Mucosa of rectum (tissue), 2 donors: ENCODE measurements around the gene APC.

Experiments
- H3K27ac ChIP-seq, 2 donors: one replicate each; pipeline ENCODE4 v1.7.0; 2013; ENCODE audit warnings: inconsistent platforms in 2 of 2, low read depth in 2 of 2, low read length in 2 of 2
- H3K27me3 ChIP-seq, 2 donors: one replicate each; pipeline ENCODE4 v1.7.0; 2013; ENCODE audit warnings: low read length in 2 of 2; ENCODE audit not compliant: control insufficient read depth in 2 of 2, insufficient read depth in 2 of 2
- H3K36me3 ChIP-seq, 2 donors: one replicate each; pipeline ENCODE4 v1.7.0; 2013; ENCODE audit warnings: low read length in 2 of 2; ENCODE audit not compliant: control insufficient read depth in 2 of 2, insufficient read depth in 2 of 2
- H3K4me1 ChIP-seq, 2 donors: one replicate each; pipeline ENCODE4 v1.7.0; 2013; ENCODE audit warnings: low read length in 2 of 2, mild to moderate bottlenecking in 1 of 2; ENCODE audit not compliant: control insufficient read depth in 2 of 2, insufficient read depth in 2 of 2
- H3K4me3 ChIP-seq, 2 donors: one replicate each; pipeline ENCODE4 v1.7.0; 2013; ENCODE audit warnings: low read length in 2 of 2
- H3K9ac ChIP-seq, 2 donors: one replicate each; pipeline ENCODE4 v1.7.0; 2013; ENCODE audit warnings: low read length in 2 of 2, low read depth in 1 of 2, mild to moderate bottlenecking in 1 of 2
- H3K9me3 ChIP-seq, 2 donors: one replicate each; pipeline ENCODE4 v1.7.0; 2013; ENCODE audit warnings: low read length in 2 of 2; ENCODE audit not compliant: control insufficient read depth in 2 of 2
- donor health status: healthy.
- donor health status: Normal muscosa, but diverticular disease.

Gene APC

DNA sequence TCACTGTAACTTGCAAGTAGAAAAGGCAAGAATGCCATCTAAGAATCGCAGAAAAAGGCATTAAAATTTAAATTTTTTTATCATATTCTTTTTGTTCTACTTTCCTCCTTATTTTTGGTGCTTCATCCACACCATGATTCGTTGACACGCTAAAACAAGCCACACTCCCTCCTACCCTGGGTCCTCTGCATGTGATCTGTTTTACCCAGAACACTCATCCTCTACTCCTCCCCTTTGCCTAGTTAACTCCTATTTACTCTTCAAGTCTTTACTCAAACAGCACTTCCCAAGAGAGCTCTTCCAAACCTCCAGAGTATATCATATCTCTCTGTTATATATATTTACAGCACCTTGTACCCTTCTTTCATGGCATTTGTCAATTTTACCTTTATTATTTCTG is 62.0 kb downstream of the APC start:
- H3K36me3 ChIP-seq = peaks cover 13 to 19% of the 10 kb centered on the region in 2 donors
- no peaks in the 10 kb centered on the region for H3K27me3 ChIP-seq
- H3K4me1 ChIP-seq = no peaks in the 10 kb centered on the region
- no peak overlapping the region for H3K9ac ChIP-seq
- H3K4me3 ChIP-seq = no peak overlapping the region
- H3K27ac ChIP-seq = no peak overlapping the region
- H3K9me3 ChIP-seq = no peaks in the 10 kb centered on the region

DNA sequence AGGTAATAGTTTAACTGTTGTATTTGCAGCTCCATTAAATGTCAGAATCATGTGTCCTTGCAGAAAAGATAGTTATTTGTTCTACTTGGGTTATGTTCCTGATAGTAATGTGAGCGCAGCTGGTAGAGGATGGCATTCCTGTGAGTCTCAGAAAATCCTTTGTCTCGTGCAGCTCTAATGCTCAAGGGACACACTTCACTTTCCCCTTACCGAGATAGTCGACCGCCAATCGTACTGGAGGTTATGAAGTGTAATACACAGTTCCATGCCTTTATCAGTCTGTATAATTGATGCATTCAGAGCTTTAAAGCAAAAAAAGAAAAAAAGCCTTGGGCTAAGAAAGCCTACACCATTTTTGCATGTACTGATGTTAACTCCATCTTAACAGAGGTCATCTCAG is 63.2 kb downstream of the APC start:
- no peaks in the 10 kb centered on the region for H3K27me3 ChIP-seq
- H3K4me1 ChIP-seq = no peaks in the 10 kb centered on the region
- no peak overlapping the region for H3K27ac ChIP-seq
- H3K36me3 ChIP-seq = peaks cover 12 to 17% of the 10 kb centered on the region in 2 donors
- no peak overlapping the region for H3K4me3 ChIP-seq
- no peaks in the 10 kb centered on the region for H3K9me3 ChIP-seq
- H3K9ac ChIP-seq = no peak overlapping the region

DNA sequence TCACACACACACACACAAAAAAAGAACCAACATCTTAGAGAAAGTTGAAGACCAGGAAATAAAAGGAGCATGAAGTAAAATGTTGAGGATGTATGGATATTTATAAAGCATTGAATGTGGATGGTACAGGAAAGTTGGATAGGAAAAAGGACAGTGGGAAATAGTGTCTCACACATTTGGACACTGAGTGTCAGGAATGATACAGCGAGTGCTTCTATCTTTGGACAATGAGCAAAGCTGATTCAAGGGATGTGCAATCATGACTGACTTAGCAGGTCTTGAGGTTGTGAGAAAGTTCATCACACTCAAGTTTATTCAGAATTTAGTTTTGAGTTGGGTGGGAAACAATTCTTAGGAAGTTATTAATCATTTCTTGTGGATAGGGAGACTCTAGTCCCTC is 73.3 kb downstream of the APC start:
- H3K4me3 ChIP-seq = no peak overlapping the region
- no peaks in the 10 kb centered on the region for H3K27me3 ChIP-seq
- H3K36me3 ChIP-seq = peaks cover 14 to 15% of the 10 kb centered on the region in 2 donors
- no peaks in the 10 kb centered on the region for H3K9me3 ChIP-seq
- no peaks in the 10 kb centered on the region for H3K4me1 ChIP-seq
- H3K9ac ChIP-seq = no peak overlapping the region
- H3K27ac ChIP-seq = no peak overlapping the region

GRCh38 chr5:112812549-112812948 is 74.9 kb downstream of the APC start:
- H3K9me3 ChIP-seq = no peaks in the 10 kb centered on the region
- no peaks in the 10 kb centered on the region for H3K4me1 ChIP-seq
- H3K4me3 ChIP-seq = no peak overlapping the region
- no peak overlapping the region for H3K9ac ChIP-seq
- peaks cover 17 to 19% of the 10 kb centered on the region in 2 donors for H3K36me3 ChIP-seq
- no peak overlapping the region for H3K27ac ChIP-seq
- no peaks in the 10 kb centered on the region for H3K27me3 ChIP-seq

GRCh38 chr5:112820246-112820645 is 82.6 kb downstream of the APC start:
- peaks cover 26 to 36% of the 10 kb centered on the region in 2 donors for H3K36me3 ChIP-seq
- H3K9me3 ChIP-seq = no peaks in the 10 kb centered on the region
- H3K4me1 ChIP-seq = no peaks in the 10 kb centered on the region
- H3K4me3 ChIP-seq = no peak overlapping the region
- H3K27me3 ChIP-seq = no peaks in the 10 kb centered on the region
- no peak overlapping the region for H3K9ac ChIP-seq
- no peak overlapping the region for H3K27ac ChIP-seq

GRCh38 chr5:112822456-112822855 is 84.8 kb downstream of the APC start:
- no peak overlapping the region for H3K4me3 ChIP-seq
- H3K4me1 ChIP-seq = no peaks in the 10 kb centered on the region
- peaks cover 24 to 29% of the 10 kb centered on the region in 2 donors for H3K36me3 ChIP-seq
- H3K9ac ChIP-seq = no peak overlapping the region
- H3K27me3 ChIP-seq = no peaks in the 10 kb centered on the region
- H3K9me3 ChIP-seq = no peaks in the 10 kb centered on the region
- H3K27ac ChIP-seq = no peak overlapping the region

DNA sequence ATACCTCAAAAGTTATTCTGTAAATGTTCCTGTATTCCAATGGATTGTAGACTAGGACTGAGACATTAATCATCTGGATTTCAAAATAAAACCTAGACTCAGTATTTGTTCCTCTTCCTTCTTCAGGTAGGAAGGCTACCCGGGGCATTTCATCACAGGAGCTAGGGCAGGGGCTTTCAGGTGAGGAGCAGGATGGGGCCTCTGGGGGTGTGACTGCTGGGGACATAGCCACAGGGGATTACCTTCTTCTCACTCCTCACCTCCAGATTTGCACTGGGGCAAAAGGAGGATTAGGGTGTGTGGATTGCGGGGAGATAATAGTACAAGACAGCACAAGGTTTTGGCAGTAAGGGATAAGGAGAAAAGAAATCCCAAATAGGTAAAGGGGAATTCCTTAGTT is 85.5 kb downstream of the APC start:
- H3K4me3 ChIP-seq = no peak overlapping the region
- no peaks in the 10 kb centered on the region for H3K9me3 ChIP-seq
- H3K36me3 ChIP-seq = peaks cover 28% of the 10 kb centered on the region in 2 donors
- H3K9ac ChIP-seq = no peak overlapping the region
- H3K27me3 ChIP-seq = no peaks in the 10 kb centered on the region
- H3K27ac ChIP-seq = no peak overlapping the region
- no peaks in the 10 kb centered on the region for H3K4me1 ChIP-seq

GRCh38 chr5:112823656-112824055 is 86.0 kb downstream of the APC start:
- H3K27me3 ChIP-seq = no peaks in the 10 kb centered on the region
- H3K4me3 ChIP-seq = no peak overlapping the region
- H3K9ac ChIP-seq = no peak overlapping the region
- no peaks in the 10 kb centered on the region for H3K4me1 ChIP-seq
- peaks cover 28 to 31% of the 10 kb centered on the region in 2 donors for H3K36me3 ChIP-seq
- H3K27ac ChIP-seq = no peak overlapping the region
- H3K9me3 ChIP-seq = no peaks in the 10 kb centered on the region

- Histone ChIP-seq H3K4me3 (no peak overlapping the region), H3K27ac (no peak overlapping the region), H3K4me1 (no peaks in the 10 kb centered on the region), H3K27me3 (no peaks in the 10 kb centered on the region), H3K9ac (no peak overlapping the region), H3K36me3 (peaks cover 27 to 28% of the 10 kb centered on the region in 2 donors), H3K9me3 (no peaks in the 10 kb centered on the region)
These were observed 86.5 kb downstream of the APC start for GRCh38 chr5:112824197-112824596.

GRCh38 chr5:112830378-112830777 is 92.7 kb downstream of the APC start:
- H3K4me3 ChIP-seq = no peak overlapping the region
- H3K27me3 ChIP-seq = no peaks in the 10 kb centered on the region
- no peaks in the 10 kb centered on the region for H3K9me3 ChIP-seq
- H3K27ac ChIP-seq = no peak overlapping the region
- peaks cover 16 to 18% of the 10 kb centered on the region in 2 donors for H3K36me3 ChIP-seq
- H3K9ac ChIP-seq = no peak overlapping the region
- H3K4me1 ChIP-seq = no peaks in the 10 kb centered on the region

DNA sequence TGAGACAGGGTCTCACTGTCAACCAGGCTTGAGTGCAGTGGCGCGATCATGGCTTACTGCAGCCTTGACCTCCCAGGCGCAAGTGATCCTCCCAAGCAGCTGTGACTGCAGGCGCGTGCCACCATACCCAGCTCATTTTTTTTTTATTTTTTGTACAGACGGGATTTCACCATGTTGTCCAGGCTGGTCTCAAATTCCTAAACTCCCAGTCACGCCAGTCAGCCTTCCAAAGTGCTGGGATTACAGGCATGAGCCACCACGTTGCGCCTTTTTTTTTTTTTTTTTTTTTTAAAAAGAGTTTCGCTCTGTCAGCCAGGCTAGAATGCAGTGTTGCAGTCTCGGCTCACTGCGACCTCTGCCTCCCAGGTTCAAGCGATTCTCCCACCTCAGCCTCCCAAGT is 96.3 kb downstream of the APC start:
- Histone ChIP-seq H3K27ac (no peak overlapping the region), H3K9ac (no peak overlapping the region), H3K36me3 (peaks cover 24 to 26% of the 10 kb centered on the region in 2 donors), H3K4me3 (no peak overlapping the region), H3K9me3 (no peaks in the 10 kb centered on the region), H3K4me1 (no peaks in the 10 kb centered on the region), H3K27me3 (no peaks in the 10 kb centered on the region)
